Stimulated activated CD4-positive, alpha-beta T cell treated with anti-CD3 and anti-CD28 coated beads, Interleukin-15, amount 100 ng/mL, for 1 hour (primary cell): ENCODE data around the gene FAM24B.
"Not testable (repeated sequence)": the region's sequence is repeated elsewhere in the genome, so short reads cannot be mapped to it uniquely, and the experiment has no call there.

Experiments used
- DNase-seq, 2 donors: peaks; one replicate each; pipeline ENCODE4 v3.0.0-alpha.2; 2020; ENCODE audit warnings: low read depth in 1 of 2, low spot score in 1 of 2

Gene FAM24B, protein sequence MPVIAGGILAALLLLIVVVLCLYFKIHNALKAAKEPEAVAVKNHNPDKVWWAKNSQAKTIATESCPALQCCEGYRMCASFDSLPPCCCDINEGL

GRCh38 chr10:122879339-122880273 lies at the start of gene FAM24B:
Gene FAM24B (minus strand): TSS chr10:122879581. CDS start chr10:122850515, 29,066 bp downstream.
- DNase-seq, result peak; percentile 85 to 86

- DNase-seq, result no peak
Observed at GRCh38 chr10:122915700-122916099, 36.3 kb upstream of the FAM24B start.

GRCh38 chr10:122911889-122912484 lies 32.6 kb upstream of the FAM24B start:
- peak in 1 of 2 donors; percentile 49 for DNase-seq

DNA sequence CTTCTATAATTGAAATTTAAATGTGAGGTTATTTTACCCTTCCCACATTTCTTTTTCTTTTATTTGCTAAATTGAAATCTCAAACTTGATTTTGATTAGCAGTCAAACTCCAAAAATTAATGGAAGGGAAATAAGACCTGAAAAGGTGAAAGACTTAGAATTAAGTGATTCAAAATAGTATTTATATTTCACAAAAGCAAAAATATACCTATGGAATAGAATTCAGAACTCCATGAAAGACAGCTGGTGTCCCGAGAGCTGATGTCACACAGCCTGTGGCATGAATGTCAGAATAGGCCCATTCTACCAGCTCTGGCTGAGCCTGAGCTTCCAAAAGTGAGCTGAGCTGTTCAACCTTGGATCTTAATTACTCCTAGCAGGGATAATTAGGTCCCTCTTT lies 30.9 kb upstream of the FAM24B start, which contains the start of gene FAM24A:
Gene FAM24A, plus strand, starts transcription at position 301 of the 400 bp plus-strand sequence. CDS start 1,025 bp downstream, outside the sequence.
- no peak for DNase-seq

GRCh38 chr10:122903861-122904260 lies 24.5 kb upstream of the FAM24B start:
- not testable (repeated sequence) for DNase-seq

DNA sequence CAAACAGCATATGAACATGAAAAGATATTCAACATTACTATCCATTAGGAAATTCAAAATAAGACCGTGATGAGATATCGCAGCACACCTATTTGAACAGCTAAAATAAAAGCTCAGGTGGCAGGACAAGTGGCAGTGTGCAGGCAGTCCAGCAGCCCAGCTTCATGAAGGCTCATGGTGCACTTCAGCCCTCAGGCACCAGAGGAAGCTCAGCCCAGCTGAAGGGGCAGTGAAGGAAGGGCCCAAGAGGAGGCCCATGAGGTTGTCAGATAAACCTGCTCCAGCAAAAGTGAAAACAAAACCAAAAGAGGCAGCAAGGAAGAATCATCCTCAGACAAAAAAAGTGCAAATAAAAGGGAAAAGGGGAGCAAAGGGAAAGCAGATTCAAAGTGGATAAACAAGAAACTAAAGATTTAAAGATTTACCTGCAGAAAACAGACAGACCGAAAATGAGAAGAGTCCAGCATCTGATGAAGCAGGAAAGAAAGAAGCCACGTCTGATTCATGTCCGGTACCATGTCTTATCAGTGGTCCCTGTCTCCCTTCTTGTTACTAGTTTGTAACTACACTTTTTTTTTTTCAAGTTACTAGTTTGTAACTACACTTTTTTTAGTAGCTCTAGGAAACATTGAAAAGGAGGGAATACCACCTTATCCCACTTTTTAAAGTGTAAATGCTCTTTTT lies 15.0 kb upstream of the FAM24B start:
- DNase-seq, result no peak

DNA sequence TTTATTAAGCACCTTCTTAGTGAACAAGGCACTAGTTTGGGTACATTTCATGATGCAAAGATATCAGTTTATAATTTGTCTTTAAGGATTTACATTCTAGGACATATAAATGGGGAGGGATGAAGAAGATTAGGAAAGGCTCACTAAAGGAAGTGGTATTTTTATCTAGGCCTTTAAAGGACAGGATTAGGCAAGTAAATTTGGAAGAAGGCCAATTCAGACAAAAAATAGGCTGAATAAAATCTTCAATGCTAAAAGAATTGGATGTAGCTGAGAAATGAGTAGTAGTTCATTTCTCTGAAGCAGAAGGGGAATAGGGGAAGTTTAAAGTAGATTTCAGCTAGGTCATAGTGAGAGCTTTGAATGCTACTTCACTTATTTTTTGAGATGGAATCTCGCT lies 4.8 kb upstream of the FAM24B start:
- DNase-seq, result no peak

DNA sequence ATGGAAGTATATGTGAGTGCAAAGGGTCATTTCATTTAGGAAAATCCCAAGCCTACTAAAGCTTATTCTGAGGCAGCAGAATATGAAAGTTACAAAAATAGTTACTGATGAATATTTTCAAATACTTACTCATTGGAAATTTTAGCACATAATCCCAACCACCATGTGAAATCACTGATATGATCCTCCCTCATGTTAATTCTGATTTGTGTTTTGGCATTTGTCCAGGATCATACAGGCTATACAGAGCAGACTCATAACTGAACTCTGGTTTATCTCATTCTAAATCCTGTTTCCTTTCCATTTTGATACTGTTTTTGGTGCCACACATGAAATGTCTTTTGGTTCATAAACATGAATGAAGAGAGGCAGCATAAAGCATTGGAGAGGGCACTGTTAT lies 3.4 kb upstream of the FAM24B start:
- no peak for DNase-seq

GRCh38 chr10:122878799-122879338 lies 512 bp downstream of the FAM24B start:
- DNase-seq, result no peak

GRCh38 chr10:122877264-122877663 lies 2.1 kb downstream of the FAM24B start:
- DNase-seq, result no peak

GRCh38 chr10:122876467-122876855 lies 2.9 kb downstream of the FAM24B start:
- no peak for DNase-seq

DNA sequence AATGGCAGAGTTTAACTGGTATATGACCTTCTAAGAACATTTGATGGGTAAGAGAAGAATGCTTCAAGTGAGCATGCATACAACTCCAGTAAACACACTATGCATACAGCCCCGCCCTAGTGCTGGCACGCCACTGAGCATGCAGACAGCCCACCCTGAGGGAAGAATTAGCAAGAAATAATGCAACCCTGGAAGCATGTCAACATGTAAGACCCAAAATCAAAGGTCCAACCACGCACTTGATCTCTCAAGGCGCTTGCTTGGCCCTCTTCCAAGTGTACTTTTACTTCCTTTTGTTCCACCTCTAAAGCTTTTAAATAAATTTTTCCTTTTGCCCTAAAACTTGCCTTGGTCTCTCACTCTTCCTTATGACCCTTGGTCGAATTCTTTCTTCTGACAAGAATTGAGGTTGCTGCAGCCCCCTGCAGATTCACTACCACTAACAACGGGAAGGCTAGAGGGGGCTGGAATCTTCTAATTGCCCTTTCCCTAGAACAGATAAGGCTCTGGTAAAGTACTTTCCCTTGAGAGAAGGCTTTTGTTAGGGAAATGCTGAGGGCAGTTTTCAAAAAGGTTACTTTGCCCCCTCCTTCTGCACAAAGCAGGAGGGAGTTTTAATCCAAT lies 3.4 kb downstream of the FAM24B start:
- DNase-seq, result no peak

DNA sequence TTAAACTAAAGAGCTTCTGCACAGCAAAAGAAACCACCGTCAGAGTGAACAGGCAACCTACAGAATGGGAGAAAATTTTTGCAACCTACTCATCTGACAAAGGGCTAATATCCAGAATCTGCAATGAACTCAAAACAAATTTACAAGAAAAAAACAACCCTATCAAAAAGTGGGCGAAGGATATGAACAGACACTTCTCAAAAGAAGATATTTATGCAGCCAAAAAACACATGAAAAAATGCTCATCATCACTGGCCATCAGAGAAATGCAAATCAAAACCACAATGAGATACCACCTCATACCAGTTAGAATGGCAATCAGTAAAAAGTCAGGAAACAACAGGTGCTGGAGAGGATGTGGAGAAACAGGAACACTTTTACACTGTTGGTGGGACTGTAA lies 7.4 kb downstream of the FAM24B start:
- DNase-seq, result not testable (repeated sequence)

GRCh38 chr10:122868768-122869167 lies 10.6 kb downstream of the FAM24B start:
- DNase-seq, result not testable (repeated sequence)

DNA sequence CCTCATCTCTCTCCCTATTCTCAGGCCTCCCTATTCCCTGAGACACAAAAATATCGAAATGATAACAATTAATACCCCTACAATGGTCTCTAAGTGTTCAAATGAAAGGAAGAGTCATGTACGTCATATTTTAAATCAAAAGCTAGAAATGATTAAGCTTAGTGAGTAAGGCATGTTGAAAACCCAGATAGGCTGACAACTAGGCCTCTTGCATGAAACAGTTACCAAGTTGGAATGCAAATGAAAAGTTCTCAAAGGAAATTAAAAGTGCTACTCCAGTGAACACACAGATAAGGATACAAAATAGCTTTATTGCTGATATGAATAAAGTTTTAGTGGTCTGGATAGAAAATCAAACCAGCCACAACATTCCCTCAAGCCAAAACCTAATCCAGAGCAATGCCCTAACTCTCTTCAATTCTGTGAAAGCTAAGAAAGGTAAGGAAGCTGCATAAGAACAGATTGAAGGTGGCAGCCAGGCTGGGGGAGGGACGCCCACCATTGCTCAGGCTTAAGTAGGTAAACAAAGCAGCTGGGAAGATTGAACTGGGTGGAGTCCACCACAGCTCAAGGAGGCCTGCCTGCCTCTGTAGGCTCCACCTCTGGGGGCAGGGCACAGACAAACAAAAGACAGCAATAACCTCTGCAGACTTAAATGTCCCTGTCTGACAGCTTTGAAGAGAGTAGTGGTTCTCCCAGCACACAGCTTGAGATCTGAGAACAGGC lies 12.5 kb downstream of the FAM24B start:
- DNase-seq, result not testable (repeated sequence)

DNA sequence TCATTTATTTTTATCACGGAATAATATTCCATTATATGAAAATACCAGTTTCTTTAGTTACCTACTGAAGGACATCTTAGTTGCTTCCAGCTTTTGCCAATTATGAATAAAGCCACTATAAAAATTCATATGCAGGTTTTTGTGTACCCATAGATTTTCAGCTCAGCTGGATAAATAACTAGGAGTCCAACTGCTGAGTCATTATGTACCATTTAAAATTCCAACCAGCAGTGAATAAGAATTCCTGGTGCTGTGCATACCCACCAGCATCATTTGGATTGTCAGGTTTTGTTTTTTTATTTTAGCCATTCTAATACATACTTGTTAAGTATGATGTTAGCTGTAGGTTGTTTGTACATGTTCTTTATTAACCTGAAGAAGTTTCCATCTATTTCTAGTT lies 14.5 kb downstream of the FAM24B start:
- DNase-seq, result no peak

- no peak for DNase-seq
Observed at GRCh38 chr10:122864194-122864592, 15.2 kb downstream of the FAM24B start.

DNA sequence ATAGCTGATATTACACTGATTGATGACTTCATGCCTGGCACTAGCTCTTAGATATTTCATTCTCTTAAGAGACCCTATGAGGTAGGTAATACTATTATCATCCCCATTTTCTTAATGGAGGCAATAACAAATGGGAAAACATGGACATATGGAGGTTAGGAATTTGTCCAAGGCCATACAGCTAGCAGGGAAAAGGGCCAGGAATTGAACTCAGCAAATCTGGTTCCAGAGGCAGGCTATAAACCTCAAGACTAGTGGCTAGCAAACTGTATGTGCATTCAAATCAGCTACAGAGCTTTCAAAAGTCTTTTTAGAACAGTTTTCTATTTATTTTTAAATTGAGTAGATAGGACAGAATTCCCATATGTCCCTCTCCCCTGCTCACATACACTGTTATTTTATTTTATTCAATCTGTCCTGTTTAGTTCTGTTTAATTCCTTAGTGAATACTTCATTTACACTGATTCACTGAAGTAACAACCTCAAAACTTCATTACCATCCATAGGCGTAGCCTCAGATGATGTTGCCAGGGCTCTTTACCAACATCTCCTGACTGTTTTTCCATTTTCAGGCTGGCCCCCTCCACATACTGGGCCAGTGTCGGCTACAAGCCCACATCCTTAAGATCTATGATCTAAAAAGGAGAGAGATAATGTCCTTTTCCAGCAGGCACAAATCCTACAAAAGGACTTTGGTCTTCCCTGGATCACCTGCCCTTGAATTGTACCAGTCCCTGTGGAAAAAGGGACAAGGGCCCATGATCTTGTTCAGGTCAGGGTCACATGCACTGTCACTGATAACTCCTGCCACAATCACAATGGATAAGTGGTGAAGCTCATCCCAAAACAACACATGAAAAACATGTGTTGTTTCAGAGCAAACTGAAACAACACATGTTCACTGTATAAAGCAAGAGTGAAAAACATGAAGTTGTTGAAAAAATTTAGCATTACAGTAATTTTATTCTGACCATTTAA lies 15.9 kb downstream of the FAM24B start:
- DNase-seq, result no peak

DNA sequence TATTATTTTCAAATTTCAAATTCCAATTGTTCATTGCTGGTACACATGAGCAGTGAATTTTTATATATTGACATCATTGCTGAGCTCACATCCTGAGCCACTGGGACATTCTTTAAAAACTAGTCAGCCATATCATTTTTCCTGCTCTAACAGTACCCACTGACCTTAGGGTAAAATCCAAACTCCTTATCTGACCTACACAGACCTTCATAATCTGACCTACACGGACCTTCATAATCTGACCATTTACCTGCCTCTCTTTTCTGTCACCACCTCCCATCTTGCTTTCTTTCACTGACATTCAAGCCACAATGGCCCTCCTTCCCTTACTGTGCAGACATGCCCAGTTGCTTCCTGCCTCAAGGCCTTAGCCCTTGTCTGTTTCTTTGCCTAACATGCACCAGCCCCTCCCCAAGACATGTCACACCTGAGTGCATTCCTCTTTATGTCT lies 17.6 kb downstream of the FAM24B start:
- DNase-seq, result no peak
